ENCODE data around the gene SINHCAF. TPM values are rescaled to one million over a fixed set of nuclear protein-coding genes. Genes with fewer than 3 reads are reported as not detected.
"Not testable (repeated sequence)": the region's sequence is repeated elsewhere in the genome, so short reads cannot be mapped to it uniquely, and the experiment has no call there.

SINHCAF gene
- total RNA-seq, 1 experiment from 2014 or later: 152 TPM

GRCh38 chr12:31248337-31248736 is 77.6 kb downstream of the SINHCAF start:
- Histone ChIP-seq H3K9me3 (ENCODE audit: insufficient read depth, low read depth) (no peaks in the 10 kb centered on the region), H3K27me3 (ENCODE audit: insufficient read depth, low read depth) (no peaks in the 10 kb centered on the region), H2AFZ (no peak overlapping the region), H4K20me1 (ENCODE audit: insufficient read depth) (no peaks in the 10 kb centered on the region), H3K4me3 (no peak overlapping the region), H3K9me2 (ENCODE audit: insufficient read depth) (no peaks in the 10 kb centered on the region), H3K79me2 (ENCODE audit: low read depth) (no peaks in the 10 kb centered on the region), H3F3A (ENCODE audit: insufficient read depth, low read depth) (no peaks in the 10 kb centered on the region), H3K27ac (no peak overlapping the region), H3K36me3 (ENCODE audit: low read depth) (no peaks in the 10 kb centered on the region), H3K4me1 (replicated peaks; ENCODE audit: insufficient read depth) (no peaks in the 10 kb centered on the region), H3K4me2 (no peak overlapping the region)
- BruUV-seq (replicated peaks): no TSS peak
- ChIA-PET CTCF (no interaction called here), POLR2A (ENCODE audit: unreplicated experiment) (no interaction called here)
- intact Hi-C loops (cut with micrococcal nuclease; ENCODE audit: unreplicated experiment): loop anchor here (5.0 kb wide), 1 partner anchor 114 kb away; no protein-coding TSS in a partner anchor
- no peak for TF ChIP-seq CTCF (conservative IDR thresholded peaks at IDR 0.05)
- TF ChIP-seq EZH2 (IDR thresholded peaks at IDR 0.05; ENCODE audit: low read depth): no peak
- no peak for DNase-seq

GRCh38 chr12:31246470-31246850 is 79.5 kb downstream of the SINHCAF start:
- Histone ChIP-seq H3F3A (ENCODE audit: insufficient read depth, low read depth) (no peaks in the 10 kb centered on the region), H3K4me1 (replicated peaks; ENCODE audit: insufficient read depth) (no peaks in the 10 kb centered on the region), H3K79me2 (ENCODE audit: low read depth) (no peaks in the 10 kb centered on the region), H3K36me3 (ENCODE audit: low read depth) (no peaks in the 10 kb centered on the region), H3K9me2 (ENCODE audit: insufficient read depth) (no peaks in the 10 kb centered on the region), H3K4me2 (0 out of 2 replicates have a peak overlapping the region, but pooled peaks have one; percentile 12), H3K27me3 (ENCODE audit: insufficient read depth, low read depth) (no peaks in the 10 kb centered on the region), H3K27ac (no peak overlapping the region), H2AFZ (no peak overlapping the region), H3K9me3 (ENCODE audit: insufficient read depth, low read depth) (no peaks in the 10 kb centered on the region), H4K20me1 (ENCODE audit: insufficient read depth) (no peaks in the 10 kb centered on the region), H3K4me3 (no peak overlapping the region)
- ChIA-PET CTCF (no interaction called here), POLR2A (ENCODE audit: unreplicated experiment) (no interaction called here)
- intact Hi-C loops (cut with micrococcal nuclease; ENCODE audit: unreplicated experiment): loop anchor here (1.0 to 5.0 kb wide), 2 partner anchors 116 to 399 kb away; no protein-coding TSS in a partner anchor
- BruUV-seq (replicated peaks): no TSS peak
- DNase-seq: peak; percentile 55 to 56
- no peak for TF ChIP-seq EZH2 (IDR thresholded peaks at IDR 0.05; ENCODE audit: low read depth)
- TF ChIP-seq CTCF (conservative IDR thresholded peaks at IDR 0.05): no peak

- Histone ChIP-seq H3K4me2 (0 out of 2 replicates have a peak overlapping the region, but pooled peaks have one; percentile 12), H3K4me3 (no peak overlapping the region), H2AFZ (no peak overlapping the region), H3K4me1 (replicated peaks; ENCODE audit: insufficient read depth) (no peaks in the 10 kb centered on the region), H3K9me2 (ENCODE audit: insufficient read depth) (no peaks in the 10 kb centered on the region), H4K20me1 (ENCODE audit: insufficient read depth) (no peaks in the 10 kb centered on the region), H3K9me3 (ENCODE audit: insufficient read depth, low read depth) (no peaks in the 10 kb centered on the region), H3K36me3 (ENCODE audit: low read depth) (no peaks in the 10 kb centered on the region), H3K27me3 (ENCODE audit: insufficient read depth, low read depth) (no peaks in the 10 kb centered on the region), H3K79me2 (ENCODE audit: low read depth) (no peaks in the 10 kb centered on the region), H3K27ac (no peak overlapping the region), H3F3A (ENCODE audit: insufficient read depth, low read depth) (no peaks in the 10 kb centered on the region)
- ChIA-PET CTCF (no interaction called here), POLR2A (ENCODE audit: unreplicated experiment) (no interaction called here)
- intact Hi-C loops (cut with micrococcal nuclease; ENCODE audit: unreplicated experiment): loop anchor here (1.0 to 5.0 kb wide), 2 partner anchors 116 to 399 kb away; no protein-coding TSS in a partner anchor
- BruUV-seq (replicated peaks): no TSS peak
- peak in 1 of 2 experiments; percentile 33 for DNase-seq
- TF ChIP-seq EZH2 (IDR thresholded peaks at IDR 0.05; ENCODE audit: low read depth) (no peak), CTCF (conservative IDR thresholded peaks at IDR 0.05) (no peak)
These were observed 80.0 kb downstream of the SINHCAF start for GRCh38 chr12:31245822-31246469.

- H3F3A ChIP-seq (ENCODE audit: insufficient read depth, low read depth); DNase-seq; H3K79me2 ChIP-seq (ENCODE audit: low read depth); H3K27me3 ChIP-seq (ENCODE audit: insufficient read depth, low read depth); H3K9me2 ChIP-seq (ENCODE audit: insufficient read depth); H3K27ac ChIP-seq; intact Hi-C loops (cut with micrococcal nuclease; ENCODE audit: unreplicated experiment); H3K4me2 ChIP-seq; BruUV-seq (replicated peaks); H3K4me3 ChIP-seq; H3K4me1 ChIP-seq (replicated peaks; ENCODE audit: insufficient read depth); H4K20me1 ChIP-seq (ENCODE audit: insufficient read depth); H3K36me3 ChIP-seq (ENCODE audit: low read depth); H2AFZ ChIP-seq; POLR2A ChIA-PET (ENCODE audit: unreplicated experiment); H3K9me3 ChIP-seq (ENCODE audit: insufficient read depth, low read depth): not testable (repeated sequence)
- CTCF ChIA-PET: interaction anchor here (0.7 kb wide), 3 partner anchors 180 to 404 kb away, joined by 3 read pairs; no protein-coding TSS in a partner anchor
These were observed 83.5 kb downstream of the SINHCAF start for GRCh38 chr12:31242418-31242817.

Data from PC-9 (cell line).